Measurements from ENCODE around the gene DAZ2.
"Not testable (repeated sequence)": the region's sequence is repeated elsewhere in the genome, so short reads cannot be mapped to it uniquely, and the experiment has no call there.

- TF ChIP-seq CTCF (IDR thresholded peaks at IDR 0.05); POLR2A (IDR thresholded peaks at IDR 0.05); EP300 (IDR thresholded peaks at IDR 0.05; ENCODE audit: low read depth); POLR2AphosphoS5 (IDR thresholded peaks at IDR 0.05): not testable (repeated sequence)
Observed at GRCh38 chrY:23210681-23211080, 8.7 kb upstream of the DAZ2 start.

Data from transverse colon (tissue), 4 donors.